Loucy (cell line): ENCODE measurements around the gene STUB1.
A peak's percentile ranks its signal among the peaks of the same experiment; 100 is the strongest.

Source experiments
- H2AFZ ChIP-seq: fragments of 200-600 bp; sonication (generic); 2 replicates; pipeline ENCODE4 v1.6.0; 2016; ENCODE audit warnings: antibody characterized with exemption, mild to moderate bottlenecking, low read length, moderate library complexity
- H3F3A ChIP-seq: fragments of 200-600 bp; 2 replicates; pipeline ENCODE4 v1.6.0; 2016; ENCODE audit warnings: antibody characterized with exemption, low read depth, mild to moderate bottlenecking
- H3K27me3 ChIP-seq: fragments of 200-600 bp; sonication (generic); 2 replicates; pipeline ENCODE4 v1.6.1; 2014; ENCODE audit warnings: low read length, mild to moderate bottlenecking; ENCODE audit not compliant: insufficient read depth, poor library complexity, severe bottlenecking
- H3K36me3 ChIP-seq: fragments of 200-600 bp; sonication (generic); 2 replicates; pipeline ENCODE4 v1.6.1; 2016; ENCODE audit warnings: low read length; ENCODE audit not compliant: insufficient read depth
- H3K4me1 ChIP-seq: fragments of 200-600 bp; sonication (generic); 2 replicates; pipeline ENCODE4 v1.5.1; 2014; ENCODE audit warnings: low read length, mild to moderate bottlenecking; ENCODE audit not compliant: insufficient read depth, poor library complexity, severe bottlenecking
- H3K4me2 ChIP-seq: fragments of 200-600 bp; sonication (generic); 2 replicates; pipeline ENCODE4 v1.6.0; 2014; ENCODE audit warnings: antibody characterized with exemption, low read length, low read depth, mild to moderate bottlenecking; ENCODE audit not compliant: poor library complexity, severe bottlenecking
- H3K4me3 ChIP-seq: fragments of 200-600 bp; sonication (generic); 2 replicates; pipeline ENCODE4 v1.5.1; 2014; ENCODE audit warnings: low read length, mild to moderate bottlenecking, mixed read lengths; ENCODE audit not compliant: poor library complexity, severe bottlenecking
- H3K79me2 ChIP-seq: fragments of 200-600 bp; sonication (generic); 2 replicates; pipeline ENCODE4 v1.6.1; 2014; ENCODE audit warnings: low read length; ENCODE audit not compliant: insufficient read depth
- H3K9ac ChIP-seq: fragments of 200-600 bp; sonication (generic); 2 replicates; pipeline ENCODE4 v1.6.0; 2014; ENCODE audit warnings: mild to moderate bottlenecking, low read depth, low read length, moderate library complexity; ENCODE audit not compliant: poor library complexity, severe bottlenecking
- H3K9me2 ChIP-seq: fragments of 200-600 bp; sonication (generic); replicated peaks from 2 replicates; pipeline ENCODE4 v1.6.1; 2016; ENCODE audit warnings: low read depth, low read length, mixed read lengths
- H3K9me3 ChIP-seq: fragments of 200-600 bp; sonication (generic); 2 replicates; pipeline ENCODE4 v1.6.1; 2014; ENCODE audit warnings: mild to moderate bottlenecking, antibody characterized with exemption, low read length, low read depth; ENCODE audit not compliant: insufficient read depth
- H4K20me1 ChIP-seq: fragments of 200-600 bp; sonication (generic); 2 replicates; pipeline ENCODE4 v1.6.0; 2014; ENCODE audit warnings: antibody characterized with exemption, low read length, mild to moderate bottlenecking; ENCODE audit not compliant: insufficient read depth, poor library complexity, severe bottlenecking
- CTCF ChIP-seq: fragments of 200-600 bp; sonication (generic); conservative IDR thresholded peaks from 2 replicates; pipeline ENCODE4 v1.5.1; 2014; ENCODE audit warnings: mild to moderate bottlenecking, antibody characterized with exemption, low read length
- EZH2phosphoT487 ChIP-seq: fragments of 200-600 bp; IDR thresholded peaks from 2 replicates; pipeline ENCODE4 v1.6.1; 2018; ENCODE audit warnings: antibody characterized with exemption, mild to moderate bottlenecking, moderate library complexity, borderline replicate concordance

Gene STUB1

GRCh38 chr16:640614-641013 is 39.6 kb upstream of the STUB1 start:
- Histone ChIP-seq H3K4me1 (peaks cover 6% of the 10 kb centered on the region), H3K36me3 (no peaks in the 10 kb centered on the region), H2AFZ (no peak overlapping the region), H3F3A (no peaks in the 10 kb centered on the region), H3K79me2 (peaks cover 8% of the 10 kb centered on the region; the same call in 1 of the 2 replicates), H4K20me1 (no peaks in the 10 kb centered on the region), H3K4me2 (peak overlapping the region; percentile 76), H3K27me3 (no peaks in the 10 kb centered on the region), H3K9me2 (no peaks in the 10 kb centered on the region), H3K9ac (peak overlapping the region; percentile 91), H3K4me3 (peak overlapping the region; percentile 82), H3K9me3 (no peaks in the 10 kb centered on the region)
- TF ChIP-seq CTCF (no peak), EZH2phosphoT487 (no peak)

- Histone ChIP-seq H3K36me3 (no peaks in the 10 kb centered on the region), H3K4me2 (peak within 1 kb of the TSS; percentile 76), H3K79me2 (peaks cover 5% of the 10 kb centered on the region; the same call in 1 of the 2 replicates), H3K9ac (peak within 1 kb of the TSS; percentile 91), H3K9me3 (no peaks in the 10 kb centered on the region), H4K20me1 (no peaks in the 10 kb centered on the region), H2AFZ (peak within 1 kb of the TSS; percentile 61; the same call in 1 of the 2 replicates), H3K4me1 (peaks cover 6% of the 10 kb centered on the region), H3K9me2 (no peaks in the 10 kb centered on the region), H3K4me3 (peak within 1 kb of the TSS; percentile 82), H3K27me3 (no peaks in the 10 kb centered on the region), H3F3A (no peaks in the 10 kb centered on the region)
- TF ChIP-seq CTCF (no peak), EZH2phosphoT487 (no peak)
These were observed 38.7 kb upstream of the STUB1 start, which contains the start of gene MCRIP2 for GRCh38 chr16:641326-642188. Gene MCRIP2 (plus strand): TSS chr16:641828. CDS start chr16:641992, 164 bp downstream.

- Histone ChIP-seq H3K9ac (peak overlapping the region; percentile 62), H3K79me2 (peaks cover 5% of the 10 kb centered on the region; the same call in 1 of the 2 replicates), H3K36me3 (no peaks in the 10 kb centered on the region), H3K4me1 (peaks cover 6% of the 10 kb centered on the region), H3K4me3 (peak overlapping the region; percentile 82), H3K9me3 (no peaks in the 10 kb centered on the region), H3K27me3 (no peaks in the 10 kb centered on the region), H3F3A (no peaks in the 10 kb centered on the region), H4K20me1 (no peaks in the 10 kb centered on the region), H3K9me2 (no peaks in the 10 kb centered on the region), H2AFZ (no peak overlapping the region; the same call in 1 of the 2 replicates), H3K4me2 (peak overlapping the region; percentile 76)
- TF ChIP-seq CTCF (no peak), EZH2phosphoT487 (no peak)
These were observed 37.8 kb upstream of the STUB1 start for GRCh38 chr16:642189-643049.
